Left ventricle myocardium inferior (tissue), 1 donor: ENCODE measurements around the gene HDAC4. TPM values are rescaled to one million over a fixed set of nuclear protein-coding genes. Genes with fewer than 3 reads are reported as not detected.

Experiments
- DNase-seq: peaks from one replicate; pipeline ENCODE4 v3.0.0-alpha.2; 2020
- H3K27ac ChIP-seq: fragments of 200-600 bp; replicated peaks from 2 replicates; pipeline ENCODE4 v1.8.0; 2021
- H3K27me3 ChIP-seq: fragments of 200-600 bp; 2 replicates; pipeline ENCODE4 v1.8.0; 2021; ENCODE audit warnings: low read depth
- H3K36me3 ChIP-seq: fragments of 200-600 bp; 2 replicates; pipeline ENCODE4 v1.8.0; 2021
- H3K4me1 ChIP-seq: fragments of 200-600 bp; 2 replicates; pipeline ENCODE4 v1.8.0; 2021
- H3K4me3 ChIP-seq: fragments of 200-600 bp; 2 replicates; pipeline ENCODE4 v1.8.0; 2021; ENCODE audit warnings: mild to moderate bottlenecking, moderate library complexity
- H3K9me3 ChIP-seq: fragments of 200-600 bp; replicated peaks from 2 replicates; pipeline ENCODE4 v1.8.0; 2021
- intact Hi-C: fragments of 100-400 bp; cut with micrococcal nuclease; formaldehyde crosslinking; loops from one replicate; pipeline ENCODE4 v1.11.0; 2022
- total RNA-seq: library from RNA; stranded (reverse); fragmentation: NEBNext Ultra II Directional; extraction: Animal tissue kit (Norgen Biotek cat#: 25700); gene quantifications from one replicate; pipeline ENCODE4 v1.2.1, GENCODE V29; 2021
- TF ChIP-seq, protein P1 (sequence below): fragments of 200-600 bp; IDR thresholded peaks from 2 replicates; pipeline ENCODE4 v1.8.0; 2021; ENCODE audit warnings: antibody characterized with exemption, mild to moderate bottlenecking, borderline replicate concordance
- donor health status: DM: no; HTN: yes; CAD: no; lungs with severe emphysema.

The HDAC4 gene
- total RNA-seq, 1 donor from 2014 or later: 23.9 TPM

DNA sequence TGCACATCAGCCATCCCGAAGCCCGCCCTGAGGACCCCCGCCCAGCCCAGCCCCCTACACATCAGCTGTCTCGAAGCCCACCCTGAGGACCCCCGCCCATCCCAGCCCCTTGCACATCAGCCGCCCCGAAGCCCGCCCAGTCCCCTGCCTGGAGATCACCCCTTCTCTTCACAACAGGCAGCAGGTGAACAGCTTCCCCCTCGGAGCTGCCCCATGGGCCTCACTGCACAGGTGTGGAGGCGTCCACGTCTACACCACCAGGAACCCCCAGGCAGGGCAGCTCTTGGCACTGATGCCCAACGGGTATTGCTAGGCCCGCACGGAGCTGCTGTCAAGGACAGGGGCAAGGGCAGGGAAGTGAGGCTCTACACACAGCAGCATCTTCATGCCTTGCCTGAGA is 137.6 kb downstream of the HDAC4 start:
- intact Hi-C loops: no loop called here
- Histone ChIP-seq H3K27ac (peak overlapping the region; percentile 80), H3K4me3 (no peak overlapping the region), H3K36me3 (no peaks in the 10 kb centered on the region), H3K27me3 (no peaks in the 10 kb centered on the region), H3K9me3 (peaks cover 3% of the 10 kb centered on the region), H3K4me1 (peaks cover 87% of the 10 kb centered on the region)
- TF ChIP-seq, protein P1, sequence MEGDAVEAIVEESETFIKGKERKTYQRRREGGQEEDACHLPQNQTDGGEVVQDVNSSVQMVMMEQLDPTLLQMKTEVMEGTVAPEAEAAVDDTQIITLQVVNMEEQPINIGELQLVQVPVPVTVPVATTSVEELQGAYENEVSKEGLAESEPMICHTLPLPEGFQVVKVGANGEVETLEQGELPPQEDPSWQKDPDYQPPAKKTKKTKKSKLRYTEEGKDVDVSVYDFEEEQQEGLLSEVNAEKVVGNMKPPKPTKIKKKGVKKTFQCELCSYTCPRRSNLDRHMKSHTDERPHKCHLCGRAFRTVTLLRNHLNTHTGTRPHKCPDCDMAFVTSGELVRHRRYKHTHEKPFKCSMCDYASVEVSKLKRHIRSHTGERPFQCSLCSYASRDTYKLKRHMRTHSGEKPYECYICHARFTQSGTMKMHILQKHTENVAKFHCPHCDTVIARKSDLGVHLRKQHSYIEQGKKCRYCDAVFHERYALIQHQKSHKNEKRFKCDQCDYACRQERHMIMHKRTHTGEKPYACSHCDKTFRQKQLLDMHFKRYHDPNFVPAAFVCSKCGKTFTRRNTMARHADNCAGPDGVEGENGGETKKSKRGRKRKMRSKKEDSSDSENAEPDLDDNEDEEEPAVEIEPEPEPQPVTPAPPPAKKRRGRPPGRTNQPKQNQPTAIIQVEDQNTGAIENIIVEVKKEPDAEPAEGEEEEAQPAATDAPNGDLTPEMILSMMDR: no peak
- no peak for DNase-seq

- Histone ChIP-seq H3K27me3 (no peaks in the 10 kb centered on the region), H3K4me3 (no peak overlapping the region), H3K9me3 (peaks cover 8% of the 10 kb centered on the region), H3K36me3 (no peaks in the 10 kb centered on the region), H3K4me1 (peaks cover 82% of the 10 kb centered on the region), H3K27ac (peak overlapping the region; percentile 80)
- intact Hi-C loops: no loop called here
- no peak for DNase-seq
- TF ChIP-seq, protein P1: no peak
These were observed 138.2 kb downstream of the HDAC4 start for GRCh38 chr2:239262484-239263230.

- Histone ChIP-seq H3K4me1 (peaks cover 81% of the 10 kb centered on the region), H3K27me3 (no peaks in the 10 kb centered on the region), H3K36me3 (no peaks in the 10 kb centered on the region), H3K9me3 (peaks cover 14% of the 10 kb centered on the region), H3K4me3 (no peak overlapping the region), H3K27ac (no peak overlapping the region)
- TF ChIP-seq, protein P1: no peak
- DNase-seq: no peak
- intact Hi-C loops: no loop called here
These were observed 138.9 kb downstream of the HDAC4 start for GRCh38 chr2:239261796-239262483.

DNA sequence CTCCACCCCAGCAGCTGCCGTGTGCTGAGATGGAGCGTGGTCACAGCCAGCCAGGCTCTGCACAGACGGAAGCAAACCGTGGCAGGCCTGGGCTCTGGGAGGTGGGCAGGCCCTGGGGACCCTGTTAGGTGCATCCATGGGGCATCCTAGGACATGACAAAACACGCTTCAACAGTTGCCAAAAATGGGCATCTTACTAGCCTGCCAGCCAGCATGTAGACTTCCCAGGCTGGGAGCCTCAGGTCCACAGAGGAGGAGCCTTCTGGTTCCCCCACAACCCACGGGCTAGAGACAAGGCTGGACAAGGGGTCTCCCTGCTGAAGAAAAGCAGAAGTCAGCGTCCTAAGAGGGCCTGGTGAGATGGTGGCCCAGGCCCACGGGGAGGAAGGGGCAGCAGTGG is 139.5 kb downstream of the HDAC4 start:
- no peak overlapping the region for H3K4me3 ChIP-seq
- no peak for DNase-seq
- H3K4me1 ChIP-seq: peaks cover 77% of the 10 kb centered on the region
- no peak overlapping the region for H3K27ac ChIP-seq
- TF ChIP-seq, protein P1: no peak
- intact Hi-C loops: no loop called here
- no peaks in the 10 kb centered on the region for H3K36me3 ChIP-seq
- peaks cover 14% of the 10 kb centered on the region for H3K9me3 ChIP-seq
- H3K27me3 ChIP-seq: no peaks in the 10 kb centered on the region

DNA sequence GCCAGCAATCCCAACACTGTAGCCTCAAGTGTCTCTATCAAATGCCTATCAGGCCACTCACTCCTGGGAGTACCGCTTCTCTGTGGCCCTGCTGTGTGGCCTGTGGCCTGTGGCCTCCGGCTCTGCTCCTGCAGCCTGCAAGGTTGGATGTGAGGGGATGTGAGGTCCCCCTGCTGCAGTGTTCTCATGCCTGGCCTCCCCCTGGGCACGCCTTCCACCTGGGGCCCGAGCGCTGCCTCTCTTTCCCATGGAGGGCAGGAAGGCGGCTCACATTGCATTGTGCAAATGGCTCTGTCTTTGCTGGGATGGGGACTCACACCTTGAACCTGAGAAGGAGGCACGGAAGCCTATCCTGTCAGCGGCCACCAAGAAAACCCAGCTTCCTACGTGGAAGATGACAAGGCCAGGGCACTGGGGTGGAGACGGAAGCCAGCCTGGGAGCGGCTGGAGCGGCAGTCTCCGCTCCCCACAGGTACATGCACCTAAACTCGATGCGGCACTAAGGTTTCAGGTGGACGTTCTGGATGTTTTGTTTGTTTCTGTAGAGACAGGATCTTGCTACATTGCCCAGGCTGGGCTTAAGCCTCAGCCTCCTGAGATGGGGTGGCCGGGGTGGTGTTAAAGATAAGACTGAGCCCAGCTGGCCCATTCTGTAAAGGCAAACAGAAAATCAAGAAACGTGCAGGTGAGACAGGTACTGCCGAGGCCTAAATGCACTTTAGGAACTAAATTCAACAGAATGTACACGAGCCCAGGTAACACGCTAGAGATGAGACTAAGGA is 140.1 kb downstream of the HDAC4 start:
- peaks cover 77% of the 10 kb centered on the region for H3K4me1 ChIP-seq
- TF ChIP-seq, protein P1: no peak
- no peaks in the 10 kb centered on the region for H3K27me3 ChIP-seq
- no peak overlapping the region for H3K4me3 ChIP-seq
- peaks cover 14% of the 10 kb centered on the region for H3K9me3 ChIP-seq
- no peak overlapping the region for H3K27ac ChIP-seq
- intact Hi-C loops: no loop called here
- H3K36me3 ChIP-seq: no peaks in the 10 kb centered on the region
- no peak for DNase-seq
